GM18499 (cell line): ENCODE measurements around the gene TNFRSF6B.

Experiments used
- ATAC-seq: cut with Tn5 transposase; IDR thresholded peaks from one replicate; pipeline ENCODE4 v1.9.1; 2021; ENCODE audit warnings: moderate number of reproducible peaks; ENCODE audit not compliant: insufficient read depth, unreplicated experiment

The TNFRSF6B gene

DNA sequence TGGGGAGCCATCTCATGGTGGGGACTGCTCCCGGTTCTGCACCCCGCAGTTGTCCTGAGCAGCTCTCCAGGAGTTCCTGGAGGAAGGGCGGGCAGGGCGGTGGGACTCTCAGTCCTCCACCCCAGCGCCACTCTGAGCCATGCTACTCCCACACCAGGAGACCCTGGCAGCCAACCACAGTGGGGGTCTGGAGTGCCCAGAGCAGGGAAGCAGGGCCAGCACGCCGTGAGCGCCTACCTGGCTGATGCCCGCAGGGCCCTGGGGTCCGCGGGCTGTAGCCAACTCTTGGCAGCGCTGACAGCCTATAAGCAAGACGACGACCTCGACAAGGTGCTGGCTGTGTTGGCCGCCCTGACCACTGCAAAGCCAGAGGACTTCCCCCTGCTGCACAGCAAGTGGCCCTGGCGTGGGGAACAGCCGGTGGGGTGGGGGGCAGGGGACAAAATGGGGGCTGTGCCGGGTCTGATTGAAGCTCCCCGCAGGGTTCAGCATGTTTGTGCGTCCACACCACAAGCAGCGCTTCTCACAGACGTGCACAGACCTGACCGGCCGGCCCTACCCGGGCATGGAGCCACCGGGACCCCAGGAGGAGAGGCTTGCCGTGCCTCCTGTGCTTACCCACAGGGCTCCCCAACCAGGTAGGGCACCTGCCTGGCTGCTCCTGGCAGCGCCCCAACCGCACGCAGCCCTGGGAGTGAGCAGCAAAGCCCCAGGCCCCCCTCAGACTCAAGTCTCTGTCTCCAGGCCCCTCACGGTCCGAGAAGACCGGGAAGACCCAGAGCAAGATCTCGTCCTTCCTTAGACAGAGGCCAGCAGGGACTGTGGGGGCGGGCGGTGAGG is 1.6 kb upstream of the TNFRSF6B start:
- no peak for ATAC-seq

DNA sequence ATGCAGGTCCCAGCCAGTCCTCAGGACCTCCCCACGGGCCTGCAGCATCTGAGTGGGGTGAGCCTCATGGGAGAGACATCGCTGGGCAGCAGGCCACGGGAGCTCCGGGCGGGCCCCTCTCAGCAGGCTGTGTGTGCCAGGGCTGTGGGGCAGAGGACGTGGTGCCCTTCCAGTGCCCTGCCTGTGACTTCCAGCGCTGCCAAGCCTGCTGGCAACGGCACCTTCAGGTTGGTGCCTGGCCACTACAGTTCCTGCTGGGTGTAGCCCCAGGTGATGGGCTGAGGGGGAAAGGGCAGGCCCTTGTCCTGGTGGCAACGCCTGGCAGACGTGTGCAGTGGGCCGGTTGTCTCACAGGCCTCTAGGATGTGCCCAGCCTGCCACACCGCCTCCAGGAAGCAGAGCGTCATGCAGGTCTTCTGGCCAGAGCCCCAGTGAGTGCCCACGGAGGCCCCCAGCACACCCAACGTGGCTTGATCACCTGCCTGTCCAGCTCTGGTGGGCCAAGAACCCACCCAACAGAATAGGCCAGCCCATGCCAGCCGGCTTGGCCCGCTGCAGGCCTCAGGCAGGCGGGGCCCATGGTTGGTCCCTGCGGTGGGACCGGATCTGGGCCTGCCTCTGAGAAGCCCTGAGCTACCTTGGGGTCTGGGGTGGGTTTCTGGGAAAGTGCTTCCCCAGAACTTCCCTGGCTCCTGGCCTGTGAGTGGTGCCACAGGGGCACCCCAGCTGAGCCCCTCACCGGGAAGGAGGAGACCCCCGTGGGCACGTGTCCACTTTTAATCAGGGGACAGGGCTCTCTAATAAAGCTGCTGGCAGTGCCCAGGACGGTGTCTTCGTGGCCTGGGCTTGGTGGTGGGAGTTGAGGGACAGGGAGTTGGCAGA is 787 bp upstream of the TNFRSF6B start:
- no peak for ATAC-seq

DNA sequence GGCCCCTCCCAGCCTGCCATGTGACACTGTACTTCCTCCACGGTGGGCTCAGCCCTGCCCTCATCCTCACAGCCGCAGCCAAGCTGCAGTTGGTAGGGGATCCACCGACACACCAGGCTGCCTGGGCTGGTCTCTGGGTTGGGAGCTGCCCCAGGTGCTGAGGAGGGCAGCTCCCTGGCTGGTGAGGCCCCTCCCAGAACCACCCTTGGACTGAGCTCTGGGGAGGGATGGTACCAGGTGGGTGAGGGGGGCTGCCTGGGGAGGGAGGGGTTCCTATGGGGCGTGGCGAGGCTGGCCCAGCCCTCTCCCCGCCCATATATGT is 185 bp upstream of the TNFRSF6B start:
- no peak for ATAC-seq

DNA sequence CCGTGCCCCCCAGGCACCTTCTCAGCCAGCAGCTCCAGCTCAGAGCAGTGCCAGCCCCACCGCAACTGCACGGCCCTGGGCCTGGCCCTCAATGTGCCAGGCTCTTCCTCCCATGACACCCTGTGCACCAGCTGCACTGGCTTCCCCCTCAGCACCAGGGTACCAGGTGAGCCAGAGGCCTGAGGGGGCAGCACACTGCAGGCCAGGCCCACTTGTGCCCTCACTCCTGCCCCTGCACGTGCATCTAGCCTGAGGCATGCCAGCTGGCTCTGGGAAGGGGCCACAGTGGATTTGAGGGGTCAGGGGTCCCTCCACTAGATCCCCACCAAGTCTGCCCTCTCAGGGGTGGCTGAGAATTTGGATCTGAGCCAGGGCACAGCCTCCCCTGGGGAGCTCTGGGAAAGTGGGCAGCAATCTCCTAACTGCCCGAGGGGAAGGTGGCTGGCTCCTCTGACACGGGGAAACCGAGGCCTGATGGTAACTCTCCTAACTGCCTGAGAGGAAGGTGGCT is 960 bp downstream of the TNFRSF6B start:
- ATAC-seq: no peak

DNA sequence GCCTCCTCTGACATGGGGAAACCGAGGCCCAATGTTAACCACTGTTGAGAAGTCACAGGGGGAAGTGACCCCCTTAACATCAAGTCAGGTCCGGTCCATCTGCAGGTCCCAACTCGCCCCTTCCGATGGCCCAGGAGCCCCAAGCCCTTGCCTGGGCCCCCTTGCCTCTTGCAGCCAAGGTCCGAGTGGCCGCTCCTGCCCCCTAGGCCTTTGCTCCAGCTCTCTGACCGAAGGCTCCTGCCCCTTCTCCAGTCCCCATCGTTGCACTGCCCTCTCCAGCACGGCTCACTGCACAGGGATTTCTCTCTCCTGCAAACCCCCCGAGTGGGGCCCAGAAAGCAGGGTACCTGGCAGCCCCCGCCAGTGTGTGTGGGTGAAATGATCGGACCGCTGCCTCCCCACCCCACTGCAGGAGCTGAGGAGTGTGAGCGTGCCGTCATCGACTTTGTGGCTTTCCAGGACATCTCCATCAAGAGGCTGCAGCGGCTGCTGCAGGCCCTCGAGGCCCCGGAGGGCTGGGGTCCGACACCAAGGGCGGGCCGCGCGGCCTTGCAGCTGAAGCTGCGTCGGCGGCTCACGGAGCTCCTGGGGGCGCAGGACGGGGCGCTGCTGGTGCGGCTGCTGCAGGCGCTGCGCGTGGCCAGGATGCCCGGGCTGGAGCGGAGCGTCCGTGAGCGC is 1.6 kb downstream of the TNFRSF6B start:
- ATAC-seq: no peak

- ATAC-seq: no peak
Observed at GRCh38 chr20:63698739-63699465, 2.5 kb downstream of the TNFRSF6B start.

- ATAC-seq: no peak
Observed at GRCh38 chr20:63699466-63700198, 3.2 kb downstream of the TNFRSF6B start.

DNA sequence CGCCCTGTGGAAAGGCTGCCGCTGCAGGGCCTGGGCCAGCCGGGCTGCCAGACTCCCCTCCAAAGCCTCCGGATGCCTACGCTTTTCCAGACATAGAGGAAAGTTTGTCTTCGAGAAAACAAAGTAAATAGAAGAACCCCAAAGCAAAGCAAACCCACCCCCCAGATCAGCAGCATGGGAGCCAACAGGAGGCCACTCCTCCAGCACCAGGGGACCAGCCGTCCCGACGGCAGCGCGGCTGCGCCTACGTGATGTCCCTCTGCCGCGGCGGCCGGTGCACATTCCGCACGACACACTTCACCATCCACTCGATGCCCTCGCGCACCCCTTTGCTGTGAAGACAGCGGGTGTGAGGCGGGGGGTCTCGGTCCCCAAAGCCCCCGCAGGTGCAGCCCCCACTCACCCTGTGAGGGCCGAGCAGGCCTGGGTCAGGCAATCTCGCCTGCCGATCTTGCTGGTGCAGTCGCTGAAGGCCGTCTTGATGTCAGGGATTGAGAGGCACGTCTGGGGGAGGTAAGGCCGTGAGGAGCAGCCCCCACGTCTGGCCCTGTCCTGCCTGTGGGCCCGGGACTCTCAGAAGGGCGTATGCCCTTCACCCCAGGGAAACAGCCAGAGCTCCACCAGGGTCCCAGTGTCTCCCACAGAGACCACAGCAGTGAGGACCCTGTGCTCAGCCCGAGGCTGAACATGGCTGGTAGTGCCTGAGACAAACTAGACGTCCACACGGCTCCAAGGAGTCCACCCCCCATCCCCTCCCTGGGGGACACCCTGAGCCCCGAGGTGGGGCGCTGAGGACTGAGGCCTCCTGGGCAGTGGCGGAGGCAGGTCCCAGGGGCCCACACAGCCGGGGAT is 4.0 kb downstream of the TNFRSF6B start:
- no peak for ATAC-seq

GRCh38 chr20:63701051-63701328 is 4.5 kb downstream of the TNFRSF6B start:
- ATAC-seq: no peak

DNA sequence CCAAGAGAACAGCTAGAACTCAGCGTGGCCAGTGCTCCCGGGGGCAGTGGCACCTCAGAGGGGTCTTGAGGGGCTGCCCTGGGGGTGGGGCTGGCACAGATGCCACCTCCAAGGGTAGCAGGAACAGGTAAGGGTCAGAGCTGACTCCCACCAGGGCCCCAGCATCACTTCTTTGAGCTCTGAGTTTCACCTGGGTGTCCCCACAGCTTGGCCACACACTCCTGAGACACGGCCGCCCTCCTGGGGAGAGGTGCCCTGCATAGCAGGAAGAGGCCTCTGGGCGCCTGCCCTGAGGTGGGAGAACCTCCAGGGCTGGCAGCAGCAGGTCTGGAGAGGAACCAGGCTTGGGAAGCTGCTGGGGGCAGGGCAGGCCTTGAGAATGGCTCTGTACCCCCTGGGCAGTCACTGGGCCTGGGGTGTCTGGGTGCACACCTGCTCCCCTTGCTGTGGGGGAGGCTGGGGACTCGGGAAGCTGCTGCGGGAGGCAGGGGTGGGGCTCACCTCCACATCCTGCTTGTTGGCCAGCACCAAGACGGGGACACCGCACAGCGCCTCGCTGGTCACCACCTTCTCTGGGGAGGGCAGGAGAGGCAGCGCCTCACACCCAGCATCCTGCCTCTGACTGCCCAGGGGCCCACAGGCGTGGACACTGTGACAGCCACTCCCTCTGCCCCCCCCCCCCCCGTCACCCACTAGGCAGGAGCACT is 5.0 kb downstream of the TNFRSF6B start:
- ATAC-seq: no peak

GRCh38 chr20:63702036-63702665 is 5.7 kb downstream of the TNFRSF6B start:
- ATAC-seq: no peak

DNA sequence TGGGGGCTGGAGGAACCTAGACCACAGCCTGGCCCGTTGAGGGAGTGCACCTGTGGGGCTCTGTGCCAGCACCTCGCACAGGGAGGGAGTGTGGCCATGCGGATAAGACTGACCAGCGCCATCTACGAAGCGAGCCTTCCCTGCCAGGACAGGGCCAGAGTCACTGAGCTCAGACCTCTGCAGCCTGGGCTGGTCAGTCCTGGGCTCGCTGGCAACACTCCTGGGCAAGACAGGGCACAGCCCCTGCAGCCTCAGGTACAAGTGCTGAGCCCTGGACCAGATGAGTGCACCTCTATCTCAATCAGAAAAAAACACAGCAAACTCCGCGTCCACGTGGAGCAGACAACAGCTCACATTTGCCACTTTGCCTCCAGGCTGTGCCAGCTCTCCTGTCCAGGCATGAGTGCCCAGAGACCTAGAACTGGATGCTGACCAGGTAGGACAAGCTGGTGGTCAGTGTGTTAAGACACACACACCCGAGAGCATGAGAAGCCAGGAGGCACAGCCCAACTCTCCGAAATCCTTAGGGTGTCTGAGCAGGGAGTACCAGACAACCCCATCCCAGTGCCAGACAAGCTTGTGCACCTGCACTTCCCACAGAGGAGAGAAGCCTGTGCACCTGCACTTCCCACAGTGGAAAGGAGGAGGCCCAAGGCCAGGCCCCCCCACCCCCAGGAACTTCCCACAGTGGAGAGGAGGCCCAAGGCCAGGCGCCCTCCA is 6.5 kb downstream of the TNFRSF6B start:
- ATAC-seq: no peak

DNA sequence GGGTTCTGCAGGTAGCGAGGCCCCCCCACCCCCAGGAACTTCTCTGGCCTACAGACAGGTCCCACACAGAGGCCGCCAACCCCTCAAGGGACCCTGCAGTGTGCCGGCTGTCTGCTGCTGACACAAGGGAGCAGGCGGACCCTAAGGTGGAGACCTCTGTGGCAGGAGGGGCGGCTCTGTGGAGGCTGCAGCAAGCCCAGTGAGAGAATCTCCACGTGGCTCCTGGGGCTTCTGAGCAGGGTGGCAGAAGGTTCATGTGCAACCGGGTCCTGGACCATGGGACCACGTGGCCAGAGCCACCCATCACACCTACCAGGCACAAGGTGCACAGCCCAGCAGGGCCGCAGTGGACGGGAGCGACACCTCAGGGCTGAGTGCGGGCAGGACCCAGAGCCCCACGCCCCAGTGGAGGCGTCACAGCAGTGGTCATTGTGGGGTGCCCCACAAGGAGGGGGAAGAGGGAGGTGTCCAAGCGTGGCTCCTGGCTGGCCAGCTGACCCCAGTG is 7.1 kb downstream of the TNFRSF6B start:
- no peak for ATAC-seq

DNA sequence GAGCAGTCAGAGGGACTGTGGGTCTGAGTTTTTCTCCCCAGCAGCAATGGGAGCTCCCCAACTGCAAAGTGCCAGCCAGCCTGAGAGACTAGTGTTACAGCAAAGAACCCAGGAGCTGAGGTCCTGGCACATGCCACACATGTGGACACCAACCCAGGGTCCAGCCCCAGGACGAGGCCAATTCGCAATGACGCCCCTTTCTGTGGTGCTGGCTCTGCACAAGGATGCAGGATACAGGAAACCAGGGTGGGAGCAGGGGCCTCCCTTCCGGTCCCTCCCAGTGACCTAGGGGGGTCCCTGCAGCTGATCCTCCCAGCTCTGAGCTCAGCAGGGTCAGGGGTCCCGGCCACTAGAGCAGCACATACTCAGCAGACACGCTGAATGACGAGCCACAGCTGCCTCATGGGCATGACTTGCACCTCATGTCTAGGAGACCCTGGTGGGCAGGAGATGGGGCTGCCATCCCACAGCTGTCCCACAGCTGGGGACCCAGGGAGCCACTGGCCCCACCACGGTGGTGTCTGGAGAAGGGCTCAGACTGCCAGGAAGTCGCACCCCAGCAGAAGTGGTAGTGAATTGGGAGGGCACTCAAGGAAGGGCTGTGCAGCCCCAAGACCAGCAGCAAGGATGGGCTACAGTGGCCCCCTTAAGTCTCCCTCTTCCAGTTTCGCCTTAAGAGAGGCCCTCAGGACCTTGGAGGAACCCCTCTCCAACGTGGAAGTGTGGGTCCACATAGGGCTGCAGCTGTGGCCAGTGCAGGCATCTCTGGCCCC is 7.7 kb downstream of the TNFRSF6B start:
- no peak for ATAC-seq

- ATAC-seq: no peak
Observed at GRCh38 chr20:63704749-63705117, 8.3 kb downstream of the TNFRSF6B start.
